Effector memory CD4-positive, alpha-beta T cell (primary cell): Measurements from ENCODE around the gene SMIM34.
"Not testable (repeated sequence)": the region's sequence is repeated elsewhere in the genome, so short reads cannot be mapped to it uniquely, and the experiment has no call there.

ENCODE experiments used
- DNase-seq, 3 donors: peaks; one replicate each; pipeline ENCODE4 v3.0.0-alpha.2; 2020
- H3K27ac ChIP-seq: 2 replicates; pipeline ENCODE4 v1.7.0; 2013; ENCODE audit warnings: mild to moderate bottlenecking, low read length, moderate library complexity; ENCODE audit not compliant: insufficient read depth, poor library complexity, severe bottlenecking
- H3K27me3 ChIP-seq: replicated peaks from 2 replicates; pipeline ENCODE4 v1.7.0; 2013; ENCODE audit warnings: mild to moderate bottlenecking, low read length; ENCODE audit not compliant: insufficient read depth, control insufficient read depth, poor library complexity, severe bottlenecking
- H3K36me3 ChIP-seq: 2 replicates; pipeline ENCODE4 v1.7.0; 2013; ENCODE audit warnings: mild to moderate bottlenecking, low read length, moderate library complexity; ENCODE audit not compliant: control insufficient read depth, insufficient read depth
- H3K4me1 ChIP-seq: 2 replicates; pipeline ENCODE4 v1.7.0; 2013; ENCODE audit warnings: low read length, mild to moderate bottlenecking; ENCODE audit not compliant: control insufficient read depth, insufficient read depth, poor library complexity, severe bottlenecking
- H3K4me3 ChIP-seq: 2 replicates; pipeline ENCODE4 v1.7.0; 2013; ENCODE audit warnings: low read length, low read depth, mild to moderate bottlenecking; ENCODE audit not compliant: insufficient read depth, poor library complexity, severe bottlenecking
- H3K9me3 ChIP-seq: 2 replicates; pipeline ENCODE4 v1.7.0; 2013; ENCODE audit warnings: mild to moderate bottlenecking, low read length, moderate library complexity; ENCODE audit not compliant: control insufficient read depth

Gene SMIM34

GRCh38 chr21:34374940-34375618 is 48.7 kb downstream of the SMIM34 start, which contains the start of gene SMIM11:
Gene SMIM11 (plus strand): TSS chr21:34375507. CDS start chr21:34379505, 3,998 bp downstream.
- H3K36me3 ChIP-seq, H3K27me3 ChIP-seq, H3K4me1 ChIP-seq, H3K4me3 ChIP-seq, H3K27ac ChIP-seq, DNase-seq, H3K9me3 ChIP-seq: not testable (repeated sequence)

GRCh38 chr21:34374462-34374861 is 49.3 kb downstream of the SMIM34 start:
- H3K36me3 ChIP-seq, DNase-seq, H3K4me3 ChIP-seq, H3K27ac ChIP-seq, H3K9me3 ChIP-seq, H3K27me3 ChIP-seq, H3K4me1 ChIP-seq: not testable (repeated sequence)

- Histone ChIP-seq H3K36me3 (no peaks in the 10 kb centered on the region), H3K4me1 (no peaks in the 10 kb centered on the region), H3K27me3 (no peaks in the 10 kb centered on the region), H3K4me3 (no peak overlapping the region), H3K27ac (no peak overlapping the region), H3K9me3 (no peaks in the 10 kb centered on the region)
- DNase-seq: no peak
These were observed 51.4 kb downstream of the SMIM34 start for GRCh38 chr21:34372321-34372720.

GRCh38 chr21:34369741-34370140 is 54.0 kb downstream of the SMIM34 start:
- Histone ChIP-seq H3K36me3 (no peaks in the 10 kb centered on the region), H3K4me3 (no peak overlapping the region), H3K9me3 (no peaks in the 10 kb centered on the region), H3K4me1 (no peaks in the 10 kb centered on the region), H3K27me3 (no peaks in the 10 kb centered on the region), H3K27ac (no peak overlapping the region)
- no peak for DNase-seq
